ENCODE data around the gene RAP1GAP2.
"Not testable (repeated sequence)": the region's sequence is repeated elsewhere in the genome, so short reads cannot be mapped to it uniquely, and the experiment has no call there.

Gene RAP1GAP2

GRCh38 chr17:2986925-2987324 is 190.7 kb downstream of the RAP1GAP2 start:
- H3K36me3 ChIP-seq (ENCODE audit: insufficient read depth, low read length) = no peaks in the 10 kb centered on the region
- no peak overlapping the region for H3K9ac ChIP-seq (ENCODE audit: low read depth, low read length)
- no peaks in the 10 kb centered on the region for H3K4me1 ChIP-seq (ENCODE audit: insufficient read depth, low read length)
- no peak for TF ChIP-seq CTCF (IDR thresholded peaks at IDR 0.05; ENCODE audit: borderline replicate concordance, extremely low read depth, low read length, poor library complexity, severe bottlenecking)
- no peak for TF ChIP-seq EZH2 (IDR thresholded peaks at IDR 0.05; ENCODE audit: borderline replicate concordance, low read depth, low read length, severe bottlenecking)
- H4K20me1 ChIP-seq (ENCODE audit: insufficient read depth, low read length) = no peaks in the 10 kb centered on the region
- no peak overlapping the region for H2AFZ ChIP-seq (ENCODE audit: low read depth, low read length)
- DNase-seq = no peak
- no peaks in the 10 kb centered on the region for H3K27me3 ChIP-seq (ENCODE audit: insufficient read depth, low read length, poor library complexity)
- no peaks in the 10 kb centered on the region for H3K79me2 ChIP-seq (ENCODE audit: insufficient read depth, low read length)
- no peaks in the 10 kb centered on the region for H3K9me3 ChIP-seq (ENCODE audit: insufficient read depth, low read length, severe bottlenecking)
- no peak overlapping the region for H3K4me3 ChIP-seq (ENCODE audit: low read depth in 1 of 2, low read length in 2 of 2)
- H3K27ac ChIP-seq (ENCODE audit: low read length) = no peak overlapping the region
- ATAC-seq (ENCODE audit: insufficient read depth, low read depth) = no peak
- H3K4me2 ChIP-seq (ENCODE audit: insufficient read depth, low read length) = no peak overlapping the region

GRCh38 chr17:2989396-2989795 is 193.2 kb downstream of the RAP1GAP2 start:
- not testable (repeated sequence) for H3K4me2 ChIP-seq (ENCODE audit: insufficient read depth, low read length); H3K9ac ChIP-seq (ENCODE audit: low read depth, low read length); H2AFZ ChIP-seq (ENCODE audit: low read depth, low read length); H3K4me3 ChIP-seq (ENCODE audit: low read depth in 1 of 2, low read length in 2 of 2); ATAC-seq (ENCODE audit: insufficient read depth, low read depth); H4K20me1 ChIP-seq (ENCODE audit: insufficient read depth, low read length); H3K9me3 ChIP-seq (ENCODE audit: insufficient read depth, low read length, severe bottlenecking); H3K79me2 ChIP-seq (ENCODE audit: insufficient read depth, low read length); DNase-seq; H3K36me3 ChIP-seq (ENCODE audit: insufficient read depth, low read length); H3K4me1 ChIP-seq (ENCODE audit: insufficient read depth, low read length); H3K27ac ChIP-seq (ENCODE audit: low read length); H3K27me3 ChIP-seq (ENCODE audit: insufficient read depth, low read length, poor library complexity)

DNA sequence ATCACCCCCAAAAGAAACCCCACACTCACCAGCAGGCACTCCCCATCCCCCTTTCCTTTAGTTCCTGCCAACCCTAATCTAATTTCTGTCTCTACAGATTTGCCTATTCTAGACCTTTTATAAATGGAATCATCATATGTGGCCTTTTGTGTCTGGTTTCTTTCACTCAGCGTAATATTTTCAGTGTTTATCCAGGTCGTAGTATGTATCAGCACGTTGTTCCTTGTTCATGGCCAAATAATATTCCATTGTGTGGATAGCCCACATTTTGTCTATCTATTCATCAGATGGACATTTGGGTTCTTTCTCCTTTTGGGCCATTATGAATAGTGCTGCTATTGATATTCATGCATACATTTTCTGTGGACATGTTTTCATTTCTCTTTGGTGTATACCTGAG is 193.6 kb downstream of the RAP1GAP2 start:
- no peak for ATAC-seq (ENCODE audit: insufficient read depth, low read depth)
- H3K4me2 ChIP-seq (ENCODE audit: insufficient read depth, low read length) = no peak overlapping the region

GRCh38 chr17:2990396-2990795 is 194.2 kb downstream of the RAP1GAP2 start:
- Histone ChIP-seq H3K79me2 (ENCODE audit: insufficient read depth, low read length) (no peaks in the 10 kb centered on the region), H3K9ac (ENCODE audit: low read depth, low read length) (no peak overlapping the region), H4K20me1 (ENCODE audit: insufficient read depth, low read length) (no peaks in the 10 kb centered on the region), H3K4me3 (ENCODE audit: low read depth in 1 of 2, low read length in 2 of 2) (no peak overlapping the region), H3K9me3 (ENCODE audit: insufficient read depth, low read length, severe bottlenecking) (no peaks in the 10 kb centered on the region), H3K4me2 (ENCODE audit: insufficient read depth, low read length) (no peak overlapping the region), H3K27ac (ENCODE audit: low read length) (no peak overlapping the region), H3K4me1 (ENCODE audit: insufficient read depth, low read length) (no peaks in the 10 kb centered on the region), H3K27me3 (ENCODE audit: insufficient read depth, low read length, poor library complexity) (no peaks in the 10 kb centered on the region), H2AFZ (ENCODE audit: low read depth, low read length) (no peak overlapping the region), H3K36me3 (ENCODE audit: insufficient read depth, low read length) (no peaks in the 10 kb centered on the region)
- TF ChIP-seq CTCF (IDR thresholded peaks at IDR 0.05; ENCODE audit: borderline replicate concordance, extremely low read depth, low read length, poor library complexity, severe bottlenecking) = no peak
- no peak for TF ChIP-seq EZH2 (IDR thresholded peaks at IDR 0.05; ENCODE audit: borderline replicate concordance, low read depth, low read length, severe bottlenecking)
- ATAC-seq (ENCODE audit: insufficient read depth, low read depth) (no peak), DNase-seq (no peak)

More for the DNA sequence above, 193.6 kb downstream of the RAP1GAP2 start:
- Histone ChIP-seq H3K27ac (ENCODE audit: low read length) (no peak overlapping the region), H3K79me2 (ENCODE audit: insufficient read depth, low read length) (no peaks in the 10 kb centered on the region), H3K9me3 (ENCODE audit: insufficient read depth, low read length, severe bottlenecking) (no peaks in the 10 kb centered on the region), H3K27me3 (ENCODE audit: insufficient read depth, low read length, poor library complexity) (no peaks in the 10 kb centered on the region), H3K9ac (ENCODE audit: low read depth, low read length) (no peak overlapping the region), H2AFZ (ENCODE audit: low read depth, low read length) (no peak overlapping the region), H3K36me3 (ENCODE audit: insufficient read depth, low read length) (no peaks in the 10 kb centered on the region), H3K4me3 (ENCODE audit: low read depth in 1 of 2, low read length in 2 of 2) (no peak overlapping the region), H3K4me1 (ENCODE audit: insufficient read depth, low read length) (no peaks in the 10 kb centered on the region), H4K20me1 (ENCODE audit: insufficient read depth, low read length) (no peaks in the 10 kb centered on the region)
- TF ChIP-seq EZH2 (IDR thresholded peaks at IDR 0.05; ENCODE audit: borderline replicate concordance, low read depth, low read length, severe bottlenecking) (no peak), CTCF (IDR thresholded peaks at IDR 0.05; ENCODE audit: borderline replicate concordance, extremely low read depth, low read length, poor library complexity, severe bottlenecking) (no peak)
- no peak for DNase-seq

DNA sequence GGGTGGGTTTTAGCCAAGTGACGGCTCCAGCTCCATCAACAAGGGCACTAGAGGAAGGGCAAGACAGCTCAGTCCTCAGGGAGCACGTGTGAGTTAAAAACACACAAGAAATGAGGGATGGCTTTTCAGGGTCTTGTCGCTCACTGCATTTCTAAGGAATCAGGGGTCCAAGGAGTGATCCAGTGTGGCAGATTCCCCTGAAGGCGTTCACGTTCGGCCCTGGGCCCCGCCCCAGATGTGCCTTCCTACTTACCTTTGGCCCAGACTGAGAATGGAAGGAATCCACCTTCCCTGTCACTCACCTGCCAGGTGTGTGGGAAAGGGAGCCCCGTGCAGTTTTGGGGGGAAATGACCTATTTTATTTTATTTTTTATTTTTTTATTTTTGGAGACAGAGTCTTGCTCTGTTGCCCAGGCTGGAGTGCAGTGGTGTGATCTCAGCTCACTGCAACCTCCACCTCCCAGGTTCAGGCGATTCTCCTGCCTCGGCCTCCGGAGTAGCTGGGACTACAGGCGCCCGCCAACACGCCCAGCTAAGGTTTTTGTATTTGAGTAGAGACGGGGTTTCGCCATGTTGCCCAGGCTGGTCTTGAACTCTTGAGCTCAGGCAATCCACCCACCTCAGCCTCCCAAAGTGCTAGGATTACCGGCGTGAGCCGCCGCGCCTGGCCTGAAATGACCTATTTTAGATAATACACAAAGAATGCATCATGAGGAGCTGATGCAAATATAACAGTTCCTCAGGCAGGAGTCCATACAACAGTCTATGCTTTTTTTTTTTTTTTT is 195.3 kb downstream of the RAP1GAP2 start:
- not testable (repeated sequence) for H3K4me3 ChIP-seq (ENCODE audit: low read depth in 1 of 2, low read length in 2 of 2); H3K9ac ChIP-seq (ENCODE audit: low read depth, low read length); H3K36me3 ChIP-seq (ENCODE audit: insufficient read depth, low read length); H3K79me2 ChIP-seq (ENCODE audit: insufficient read depth, low read length); H3K27ac ChIP-seq (ENCODE audit: low read length); H3K4me1 ChIP-seq (ENCODE audit: insufficient read depth, low read length); H3K4me2 ChIP-seq (ENCODE audit: insufficient read depth, low read length); H3K27me3 ChIP-seq (ENCODE audit: insufficient read depth, low read length, poor library complexity); H4K20me1 ChIP-seq (ENCODE audit: insufficient read depth, low read length); ATAC-seq (ENCODE audit: insufficient read depth, low read depth); DNase-seq; H2AFZ ChIP-seq (ENCODE audit: low read depth, low read length); H3K9me3 ChIP-seq (ENCODE audit: insufficient read depth, low read length, severe bottlenecking)

Data from DND-41 (cell line).